Breast epithelium (tissue), 4 donors: Measurements from ENCODE around the gene ARL6IP4. TPM values are rescaled to one million over a fixed set of nuclear protein-coding genes. Genes with fewer than 3 reads are reported as not detected.

ENCODE experiments used
- DNase-seq, 2 donors: peaks; one replicate each; pipeline ENCODE4 v3.0.0-alpha.2; 2019; ENCODE audit warnings: low spot score in 2 of 2
- H3K27ac ChIP-seq, 2 donors: fragments of 200-600 bp; sonication (generic) in 1 of 2; one replicate each; pipeline ENCODE4 v1.5.1; 2016 to 2019; ENCODE audit warnings: mild to moderate bottlenecking in 1 of 2
- H3K27me3 ChIP-seq, 2 donors: fragments of 200-600 bp; sonication (generic) in 1 of 2; one replicate each; pipeline versions ENCODE4 v1.5.1 to v1.6.0; 2017 to 2019; ENCODE audit warnings: control low read depth in 1 of 2, mild to moderate bottlenecking in 1 of 2
- H3K36me3 ChIP-seq: fragments of 200-600 bp; one replicate; pipeline ENCODE4 v1.5.1; 2019
- H3K4me1 ChIP-seq, 2 donors: fragments of 200-600 bp; sonication (generic); one replicate each; pipeline ENCODE4 v1.5.1; 2016 to 2019; ENCODE audit warnings: control low read depth in 1 of 2
- H3K4me3 ChIP-seq, 3 donors: fragments of 200-600 bp; sonication (generic); 1 replicate in 2 of 3; 2 replicates in 1 of 3; pipeline ENCODE4 v1.5.1; 2016 to 2019; ENCODE audit warnings: mild to moderate bottlenecking in 3 of 3, moderate library complexity in 2 of 3
- H3K9me3 ChIP-seq, 2 donors: fragments of 200-600 bp; sonication (generic) in 1 of 2; one replicate each; pipeline ENCODE4 v1.5.1; 2016 to 2019; ENCODE audit warnings: control low read depth in 1 of 2
- POLR2A ChIP-seq: fragments of 450-650 bp; IDR thresholded peaks from one replicate; pipeline ENCODE4 v1.6.1; 2016; ENCODE audit warnings: antibody characterized with exemption, mild to moderate bottlenecking, moderate library complexity
- POLR2AphosphoS5 ChIP-seq, 3 donors: sonication (generic); formaldehyde crosslinking; IDR thresholded peaks; one replicate each; pipeline ENCODE4 v1.6.1; 2017; ENCODE audit warnings: antibody characterized with exemption in 3 of 3
- intact Hi-C: fragments of 100-400 bp; cut with DNase I; formaldehyde crosslinking; loops from one replicate; pipeline ENCODE4 v1.15.1; 2023; ENCODE audit warnings: low total_unique reads
- total RNA-seq, 3 donors: library from RNA; depleted of rRNA; stranded (reverse); fragments of >200 nt; gene quantifications; one replicate each; pipeline ENCODE4 v1.1.0, GENCODE V29; 2016
- TF ChIP-seq, protein P1 (sequence below), 3 donors: fragments of 450-650 bp; IDR thresholded peaks; one replicate each; pipeline ENCODE4 v1.5.1; 2016 to 2017; ENCODE audit warnings: antibody characterized with exemption in 3 of 3, mild to moderate bottlenecking in 3 of 3, moderate library complexity in 3 of 3

ARL6IP4 gene
- total RNA-seq, 3 donors from 2014 or later: 196 to 279 (median 234) TPM

DNA sequence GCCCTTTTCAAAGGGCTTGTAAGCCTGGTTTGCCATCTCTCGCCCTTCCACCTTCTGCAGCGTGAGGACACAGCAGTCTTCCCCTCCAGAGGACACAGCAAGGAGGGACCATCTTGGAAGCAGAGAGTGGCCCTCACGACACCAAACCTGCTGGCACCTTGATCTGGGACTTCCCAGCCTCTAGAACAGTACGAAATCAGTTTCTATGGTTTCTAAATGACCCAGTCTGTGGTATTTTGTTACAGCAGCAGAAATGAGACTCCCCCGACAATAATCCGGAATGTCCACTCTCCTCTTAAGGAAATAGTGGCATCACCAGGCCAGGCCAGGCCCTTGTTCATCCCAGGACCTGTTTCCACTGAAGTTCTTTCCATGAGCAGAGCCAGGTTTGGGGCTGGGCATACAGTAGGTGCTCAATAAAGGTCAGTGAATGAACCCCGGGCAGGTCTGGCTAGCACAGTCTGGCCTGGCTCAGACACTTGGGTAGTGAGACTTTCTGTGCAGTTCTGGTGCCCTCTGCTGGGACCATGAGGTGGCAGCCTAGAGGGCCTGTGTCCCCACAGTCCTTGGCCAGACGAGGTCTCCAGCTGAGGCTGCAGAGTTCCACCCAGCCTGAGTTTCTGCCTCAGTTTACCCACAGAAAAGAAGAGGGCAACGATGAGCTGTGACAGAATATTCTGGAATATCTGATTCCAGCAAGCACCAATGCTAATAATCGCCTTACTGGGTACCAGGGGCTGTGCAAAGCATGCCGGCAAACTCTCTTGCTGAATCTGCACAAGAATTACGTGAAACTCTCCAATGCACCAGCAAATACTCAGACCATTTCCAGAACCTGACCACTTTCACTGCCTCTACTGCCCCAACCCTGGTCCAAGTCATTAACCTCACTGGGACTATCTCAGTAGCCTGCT is 28.2 kb upstream of the ARL6IP4 start:
- no peaks in the 10 kb centered on the region for H3K36me3 ChIP-seq
- no peak overlapping the region for H3K27ac ChIP-seq
- TF ChIP-seq POLR2A (no peak), POLR2AphosphoS5 (IDR thresholded peaks at IDR 0.05) (peak in 1 of 3 donors; percentile 28)
- TF ChIP-seq, protein P1, sequence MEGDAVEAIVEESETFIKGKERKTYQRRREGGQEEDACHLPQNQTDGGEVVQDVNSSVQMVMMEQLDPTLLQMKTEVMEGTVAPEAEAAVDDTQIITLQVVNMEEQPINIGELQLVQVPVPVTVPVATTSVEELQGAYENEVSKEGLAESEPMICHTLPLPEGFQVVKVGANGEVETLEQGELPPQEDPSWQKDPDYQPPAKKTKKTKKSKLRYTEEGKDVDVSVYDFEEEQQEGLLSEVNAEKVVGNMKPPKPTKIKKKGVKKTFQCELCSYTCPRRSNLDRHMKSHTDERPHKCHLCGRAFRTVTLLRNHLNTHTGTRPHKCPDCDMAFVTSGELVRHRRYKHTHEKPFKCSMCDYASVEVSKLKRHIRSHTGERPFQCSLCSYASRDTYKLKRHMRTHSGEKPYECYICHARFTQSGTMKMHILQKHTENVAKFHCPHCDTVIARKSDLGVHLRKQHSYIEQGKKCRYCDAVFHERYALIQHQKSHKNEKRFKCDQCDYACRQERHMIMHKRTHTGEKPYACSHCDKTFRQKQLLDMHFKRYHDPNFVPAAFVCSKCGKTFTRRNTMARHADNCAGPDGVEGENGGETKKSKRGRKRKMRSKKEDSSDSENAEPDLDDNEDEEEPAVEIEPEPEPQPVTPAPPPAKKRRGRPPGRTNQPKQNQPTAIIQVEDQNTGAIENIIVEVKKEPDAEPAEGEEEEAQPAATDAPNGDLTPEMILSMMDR (IDR thresholded peaks at IDR 0.05): peak; percentile 8 to 90 (median 89)
- intact Hi-C loops: loop anchor here (10.0 kb wide), 1 partner anchor 157 kb away; no protein-coding TSS in a partner anchor
- H3K4me1 ChIP-seq: peaks cover 10 to 14% of the 10 kb centered on the region in 2 donors
- H3K27me3 ChIP-seq: no peaks in the 10 kb centered on the region
- DNase-seq: peak; percentile 66 to 76
- no peak overlapping the region for H3K4me3 ChIP-seq
- H3K9me3 ChIP-seq: no peaks in the 10 kb centered on the region

DNA sequence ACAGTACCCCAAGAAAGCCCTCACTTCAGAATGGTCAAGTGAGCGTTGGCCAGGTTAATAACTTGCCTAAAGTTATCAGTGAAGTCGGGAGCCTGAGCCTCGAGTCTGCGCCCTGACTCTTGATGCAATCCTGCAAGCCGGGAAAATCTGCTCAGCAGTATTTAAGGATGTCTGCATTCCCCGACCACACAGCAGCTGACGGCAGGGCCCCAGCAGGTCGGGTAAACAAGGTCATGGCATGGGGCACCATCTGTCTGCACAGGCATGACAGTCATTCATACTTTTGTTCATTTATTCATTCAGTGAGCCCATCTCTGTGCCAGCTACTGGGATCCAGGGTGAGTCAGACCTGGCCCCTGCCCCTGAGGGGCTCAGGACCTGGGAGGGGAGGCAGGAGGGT is 25.3 kb upstream of the ARL6IP4 start:
- H3K4me3 ChIP-seq: no peak overlapping the region
- no peak for DNase-seq
- H3K27ac ChIP-seq: no peak overlapping the region
- H3K9me3 ChIP-seq: no peaks in the 10 kb centered on the region
- peaks cover 4 to 5% of the 10 kb centered on the region in 2 donors for H3K4me1 ChIP-seq
- TF ChIP-seq POLR2A (no peak), POLR2AphosphoS5 (IDR thresholded peaks at IDR 0.05) (no peak)
- TF ChIP-seq, protein P1 (IDR thresholded peaks at IDR 0.05): no peak
- no peaks in the 10 kb centered on the region for H3K27me3 ChIP-seq
- no peaks in the 10 kb centered on the region for H3K36me3 ChIP-seq
- intact Hi-C loops: loop anchor here (10.0 kb wide), 1 partner anchor 160 kb away; no protein-coding TSS in a partner anchor

DNA sequence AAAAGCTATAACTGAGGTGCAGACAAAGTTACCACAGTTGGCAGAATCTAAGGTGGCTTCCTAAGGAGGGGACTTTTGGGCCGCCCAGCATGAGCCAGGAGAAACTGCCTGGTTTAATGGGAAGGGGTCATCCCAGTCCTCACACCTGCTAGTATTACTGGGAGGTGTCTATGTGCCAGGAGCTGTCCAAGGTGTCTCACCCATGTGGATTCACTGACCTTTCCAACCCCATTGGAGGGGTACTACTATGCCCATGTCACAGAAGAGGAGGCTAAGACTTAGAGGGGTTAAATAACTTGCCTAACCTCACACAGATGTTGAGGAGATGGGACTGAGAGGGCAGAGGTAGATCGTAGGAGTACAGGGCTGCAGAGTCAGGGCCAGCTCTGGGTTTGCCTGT is 24.4 kb upstream of the ARL6IP4 start:
- intact Hi-C loops: loop anchor here (10.0 kb wide), 1 partner anchor 161 kb away; no protein-coding TSS in a partner anchor
- H3K36me3 ChIP-seq: no peaks in the 10 kb centered on the region

DNA sequence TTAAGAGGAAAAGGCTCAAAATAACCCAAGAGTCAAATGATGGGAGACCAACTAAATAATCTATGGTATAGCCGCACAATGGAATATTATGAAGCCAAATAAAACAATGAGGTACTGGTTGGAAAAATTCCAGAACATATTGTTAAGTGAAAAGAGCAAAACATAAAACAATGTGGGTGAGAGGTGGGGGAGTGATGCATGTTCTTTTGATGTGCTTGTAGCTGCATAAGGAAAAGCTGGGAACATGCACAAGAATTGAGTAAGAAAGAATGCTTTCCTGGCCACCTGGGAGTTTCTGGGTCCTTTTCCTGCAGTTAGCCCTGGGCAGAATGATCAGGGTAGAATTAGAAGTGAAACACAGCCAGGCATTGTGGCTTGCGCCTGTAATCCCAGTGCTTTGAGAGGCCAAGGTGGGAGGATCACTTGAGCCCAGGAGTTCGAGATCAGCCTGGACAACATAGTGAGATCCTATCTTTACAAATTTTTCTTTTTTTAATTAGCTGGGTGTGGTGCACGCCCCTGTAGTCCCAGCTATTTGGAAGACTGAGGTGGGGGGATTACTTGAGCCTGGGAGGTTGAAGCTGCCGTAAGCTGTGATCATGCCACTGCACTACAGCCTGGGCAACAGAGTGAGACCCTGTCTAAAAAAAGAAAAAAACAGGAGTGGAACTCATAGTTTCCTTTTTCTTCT is 22.1 kb upstream of the ARL6IP4 start:
- DNase-seq: no peak
- H3K4me3 ChIP-seq: no peak overlapping the region
- peaks cover 0 to under 1% of the 10 kb centered on the region in 2 donors for H3K4me1 ChIP-seq
- H3K27ac ChIP-seq: no peak overlapping the region
- intact Hi-C loops: loop anchor here (10.0 kb wide), 1 partner anchor 164 kb away; no protein-coding TSS in a partner anchor
- no peaks in the 10 kb centered on the region for H3K9me3 ChIP-seq
- TF ChIP-seq POLR2A (no peak), POLR2AphosphoS5 (IDR thresholded peaks at IDR 0.05) (no peak)
- TF ChIP-seq, protein P1 (IDR thresholded peaks at IDR 0.05): no peak
- H3K27me3 ChIP-seq: no peaks in the 10 kb centered on the region
- H3K36me3 ChIP-seq: no peaks in the 10 kb centered on the region

More for the DNA sequence above, 24.4 kb upstream of the ARL6IP4 start:
- Histone ChIP-seq H3K4me3 (no peak overlapping the region), H3K9me3 (no peaks in the 10 kb centered on the region), H3K27ac (no peak overlapping the region), H3K4me1 (no peaks in the 10 kb centered on the region), H3K27me3 (no peaks in the 10 kb centered on the region)
- no peak for DNase-seq
- TF ChIP-seq POLR2A: no peak
- TF ChIP-seq, protein P1 (IDR thresholded peaks at IDR 0.05): no peak
- TF ChIP-seq POLR2AphosphoS5 (IDR thresholded peaks at IDR 0.05): no peak
